GM23248 (cell line): ENCODE data around the gene AQP7. TPM values are rescaled to one million over a fixed set of nuclear protein-coding genes. Genes with fewer than 3 reads are reported as not detected.

ENCODE experiments used
- DNase-seq: peaks from one replicate; pipeline ENCODE4 v3.0.0-alpha.2; 2015
- H2AFZ ChIP-seq: fragments of 200-600 bp; sonication (generic); 2 replicates; pipeline ENCODE4 v1.6.1; 2016; ENCODE audit warnings: antibody characterized with exemption
- H3F3A ChIP-seq: fragments of 200-600 bp; sonication (generic); 2 replicates; pipeline ENCODE4 v1.6.1; 2016; ENCODE audit warnings: mild to moderate bottlenecking, antibody characterized with exemption, mixed run types; ENCODE audit not compliant: insufficient read depth
- H3K27ac ChIP-seq: fragments of 200-600 bp; sonication (generic); 2 replicates; pipeline ENCODE4 v1.5.1; 2016; ENCODE audit warnings: mild to moderate bottlenecking
- H3K27me3 ChIP-seq: fragments of 200-600 bp; sonication (generic); replicated peaks from 2 replicates; pipeline ENCODE4 v1.6.1; 2016; ENCODE audit warnings: mild to moderate bottlenecking; ENCODE audit not compliant: insufficient read depth
- H3K36me3 ChIP-seq: fragments of 200-600 bp; sonication (generic); 2 replicates; pipeline ENCODE4 v1.6.1; 2016; ENCODE audit warnings: low read depth, mild to moderate bottlenecking
- H3K4me1 ChIP-seq: fragments of 200-600 bp; sonication (generic); 2 replicates; pipeline ENCODE4 v1.6.1; 2016; ENCODE audit warnings: mild to moderate bottlenecking; ENCODE audit not compliant: insufficient read depth
- H3K4me2 ChIP-seq: fragments of 200-600 bp; sonication (generic); one replicate; pipeline ENCODE4 v1.6.1; 2016; ENCODE audit warnings: mild to moderate bottlenecking; ENCODE audit not compliant: unreplicated experiment
- H3K4me3 ChIP-seq: fragments of 200-600 bp; sonication (generic); 2 replicates; pipeline ENCODE4 v1.5.1; 2016; ENCODE audit warnings: mild to moderate bottlenecking
- H3K79me2 ChIP-seq: fragments of 200-600 bp; sonication (generic); 2 replicates; pipeline ENCODE4 v1.6.1; 2016; ENCODE audit warnings: mild to moderate bottlenecking; ENCODE audit not compliant: insufficient read depth
- H3K9ac ChIP-seq: fragments of 200-600 bp; sonication (generic); 2 replicates; pipeline ENCODE4 v1.6.1; 2016; ENCODE audit warnings: mild to moderate bottlenecking
- H3K9me2 ChIP-seq: fragments of 200-600 bp; sonication (generic); 2 replicates; pipeline ENCODE4 v1.6.1; 2016; ENCODE audit warnings: mixed run types, mild to moderate bottlenecking, moderate library complexity; ENCODE audit not compliant: insufficient read depth
- H3K9me3 ChIP-seq: fragments of 200-600 bp; sonication (generic); one replicate; pipeline ENCODE4 v1.6.1; 2017; ENCODE audit warnings: low read depth
- H4K20me1 ChIP-seq: fragments of 200-600 bp; sonication (generic); 2 replicates; pipeline ENCODE4 v1.6.0; 2016; ENCODE audit not compliant: insufficient read depth
- EZH2 ChIP-seq: fragments of 200-600 bp; sonication (generic); IDR thresholded peaks from 2 replicates; pipeline ENCODE4 v1.6.1; 2018; ENCODE audit warnings: antibody characterized with exemption, mild to moderate bottlenecking; ENCODE audit not compliant: insufficient read depth, poor library complexity, severe bottlenecking
- EZH2phosphoT487 ChIP-seq: fragments of 200-600 bp; sonication (generic); IDR thresholded peaks from 2 replicates; pipeline ENCODE4 v1.6.1; 2018; ENCODE audit warnings: antibody characterized with exemption, moderate library complexity, mild to moderate bottlenecking, low read depth; ENCODE audit not compliant: insufficient read depth
- WGBS, 2 experiments: methylation state at CpG; one replicate each; pipeline ENCODE4 v1.1.6; 2015 to 2017; ENCODE audit warnings: low lambda C conversion rate in 2 of 2, low coverage in 1 of 2; ENCODE audit errors: missing lambda C conversion rate in 2 of 2; 5-methylcytosine and 5-hydroxymethylcytosine counted together
- in situ Hi-C: fragments of 300-500 bp; cut with MboI; formaldehyde crosslinking; loops from 2 replicates; pipeline ENCODE4 v1.15.0; 2020
- polyA plus RNA-seq: library from polyadenylated mRNA; unstranded; fragments of >200 nt; fragmentation: Nextera tagmentation; extraction: Ambion mirVana; gene quantifications from 2 replicates; pipeline ENCODE4 v1.2.1, GENCODE V29; 2016
- total RNA-seq: library from RNA; depleted of rRNA; stranded (reverse); fragments of >200 nt; shearing (Covaris generic); gene quantifications from 2 replicates; pipeline ENCODE4 v1.2.3, GENCODE V29; 2014

Gene AQP7
- total and polyA plus RNA-seq, 2 experiments from 2014 or later, result not detected

DNA sequence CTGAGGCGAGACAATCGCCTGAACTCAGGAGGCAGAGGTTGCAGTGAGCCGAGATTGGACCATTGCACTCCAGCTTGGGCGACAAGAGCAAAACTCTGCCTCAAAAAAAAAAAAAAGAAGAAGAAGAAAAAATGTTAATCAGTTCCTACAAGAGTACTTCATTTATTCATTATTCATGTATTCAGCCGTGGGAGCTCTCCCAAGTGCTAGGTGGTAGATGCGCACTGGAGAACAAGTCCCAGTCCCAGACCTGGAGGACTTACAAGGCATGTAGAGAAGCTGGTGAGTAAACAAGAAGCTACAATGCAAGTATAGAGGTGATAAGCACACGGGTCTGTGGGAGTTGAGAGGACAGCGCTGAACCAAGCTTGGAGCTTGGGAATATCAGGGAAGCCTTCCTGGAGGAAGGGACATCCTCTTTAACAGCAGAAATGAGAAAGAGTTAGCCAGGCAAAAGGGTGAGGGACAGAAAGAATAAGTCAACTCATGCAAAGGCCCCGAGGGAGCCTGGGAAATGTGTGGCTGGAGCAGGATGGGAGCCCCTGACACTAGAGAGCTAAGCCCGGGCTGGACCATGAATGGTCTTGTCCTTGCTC, 17.4 kb upstream of the AQP7 start:
- H3K4me3 ChIP-seq, result no peak overlapping the region
- no peaks in the 10 kb centered on the region for H4K20me1 ChIP-seq
- H3K79me2 ChIP-seq, result no peaks in the 10 kb centered on the region
- peaks cover under 1% of the 10 kb centered on the region; the same call in 1 of the 2 replicates for H3K4me1 ChIP-seq
- peaks cover under 1% of the 10 kb centered on the region; the same call in 1 of the 2 replicates for H3F3A ChIP-seq
- no peaks in the 10 kb centered on the region for H3K36me3 ChIP-seq
- in situ Hi-C loops, result no loop called here
- DNase-seq, result no peak
- no peak overlapping the region for H3K9ac ChIP-seq
- H3K27me3 ChIP-seq, result no peaks in the 10 kb centered on the region
- no peak overlapping the region for H3K27ac ChIP-seq
- no peak overlapping the region for H3K4me2 ChIP-seq
- H3K9me2 ChIP-seq, result no peaks in the 10 kb centered on the region
- no peak for TF ChIP-seq EZH2
- TF ChIP-seq EZH2phosphoT487, result no peak
- WGBS, 2 experiments, result 64 to 67% methylated on average over 9 to 10 of the region's 10 CpGs
- H2AFZ ChIP-seq, result no peak overlapping the region
- no peaks in the 10 kb centered on the region for H3K9me3 ChIP-seq

DNA sequence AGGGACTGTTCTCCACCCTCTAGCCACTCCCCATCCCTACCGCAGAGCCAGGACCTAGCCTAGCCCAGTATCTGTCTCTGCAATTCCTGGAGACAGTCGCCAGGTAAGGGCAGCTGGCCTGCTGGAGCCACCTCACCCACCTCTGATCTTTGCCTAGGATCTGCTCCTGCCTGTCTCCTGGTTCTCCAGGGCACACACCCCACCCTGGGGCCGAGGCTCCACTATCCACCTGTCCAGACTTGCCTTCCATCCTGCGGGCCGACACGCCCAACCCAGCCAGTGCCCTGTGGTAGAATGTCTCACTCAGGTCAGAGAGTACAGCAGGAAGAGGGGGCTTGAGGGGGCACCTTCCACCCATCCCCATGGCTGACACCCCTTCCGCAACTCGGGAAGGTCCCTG, 15.7 kb upstream of the AQP7 start:
- no peak for TF ChIP-seq EZH2phosphoT487
- no peak for TF ChIP-seq EZH2
- 71 to 77% methylated on average over 8 of the region's 8 CpGs for WGBS, 2 experiments
- H2AFZ ChIP-seq, result no peak overlapping the region
- no peaks in the 10 kb centered on the region for H3K79me2 ChIP-seq
- H3K4me2 ChIP-seq, result no peak overlapping the region
- H3K27me3 ChIP-seq, result no peaks in the 10 kb centered on the region
- no peak for DNase-seq
- H3K9me2 ChIP-seq, result no peaks in the 10 kb centered on the region
- H4K20me1 ChIP-seq, result no peaks in the 10 kb centered on the region
- no peak overlapping the region for H3K27ac ChIP-seq
- no peak overlapping the region for H3K4me3 ChIP-seq
- in situ Hi-C loops, result no loop called here
- no peaks in the 10 kb centered on the region for H3K9me3 ChIP-seq
- H3K4me1 ChIP-seq, result no peaks in the 10 kb centered on the region
- H3F3A ChIP-seq, result no peaks in the 10 kb centered on the region
- H3K36me3 ChIP-seq, result no peaks in the 10 kb centered on the region
- H3K9ac ChIP-seq, result no peak overlapping the region

DNA sequence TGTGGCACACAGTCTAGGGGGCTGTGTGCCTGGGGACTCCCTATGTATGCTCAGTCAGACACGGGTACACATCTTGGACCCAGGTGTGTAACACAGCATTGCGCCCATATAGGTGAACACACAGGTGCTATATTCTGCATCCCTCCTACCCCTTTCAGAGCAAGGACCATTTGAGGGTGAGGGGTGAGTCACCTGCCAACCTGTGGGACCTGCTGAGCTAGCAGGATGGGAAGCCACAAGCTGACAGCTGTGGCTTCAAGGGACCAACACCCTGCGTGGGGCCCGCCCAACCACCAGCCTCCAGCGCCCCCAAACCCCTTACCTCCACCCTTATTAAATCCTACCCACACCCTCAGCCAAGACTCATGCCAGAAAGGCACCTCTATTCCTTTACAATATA, 14.6 kb upstream of the AQP7 start:
- no peak overlapping the region for H3K4me3 ChIP-seq
- H3K27me3 ChIP-seq, result no peaks in the 10 kb centered on the region
- H3K36me3 ChIP-seq, result no peaks in the 10 kb centered on the region
- no peak overlapping the region for H3K9ac ChIP-seq
- no peak overlapping the region for H3K4me2 ChIP-seq
- TF ChIP-seq EZH2 (no peak), EZH2phosphoT487 (no peak)
- no peaks in the 10 kb centered on the region for H3K9me3 ChIP-seq
- in situ Hi-C loops, result no loop called here
- no peak overlapping the region for H3K27ac ChIP-seq
- no peaks in the 10 kb centered on the region for H3K79me2 ChIP-seq
- no peaks in the 10 kb centered on the region for H3F3A ChIP-seq
- WGBS, 2 experiments, result 39 to 50% methylated on average over 5 of the region's 5 CpGs
- no peak overlapping the region for H2AFZ ChIP-seq
- no peaks in the 10 kb centered on the region for H3K9me2 ChIP-seq
- DNase-seq, result no peak
- no peaks in the 10 kb centered on the region for H3K4me1 ChIP-seq
- no peaks in the 10 kb centered on the region for H4K20me1 ChIP-seq

DNA sequence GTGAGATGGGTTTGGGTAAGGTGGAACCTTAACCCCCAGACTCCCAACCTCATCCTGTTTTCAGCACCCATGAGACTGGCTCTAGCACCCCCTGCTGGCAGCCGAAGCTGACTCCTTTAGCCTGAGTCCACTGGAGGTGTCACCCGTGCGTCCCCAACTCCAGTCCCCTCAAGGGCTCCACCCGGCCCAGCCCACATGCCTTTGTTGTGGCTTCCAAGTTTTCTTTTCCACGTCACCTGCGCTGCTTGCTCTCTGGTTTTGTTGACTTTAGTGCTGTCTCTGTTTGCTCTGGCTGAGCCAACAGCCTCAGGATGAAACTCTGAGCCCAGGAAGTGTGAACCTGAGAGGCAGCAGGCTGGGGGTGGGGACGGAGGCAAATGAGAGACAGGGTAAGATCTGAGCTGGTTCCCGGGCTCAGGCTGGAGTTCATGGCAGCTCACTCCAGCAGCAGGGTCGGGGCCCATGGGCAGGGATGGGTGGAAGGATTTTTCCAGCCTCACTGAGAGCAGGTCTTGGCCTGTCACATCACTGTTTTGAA, 13.2 kb upstream of the AQP7 start:
- in situ Hi-C loops, result no loop called here
- no peak overlapping the region for H2AFZ ChIP-seq
- no peaks in the 10 kb centered on the region for H4K20me1 ChIP-seq

More for the DNA sequence above, 13.2 kb upstream of the AQP7 start:
- Histone ChIP-seq H3K27ac (no peak overlapping the region), H3K4me1 (no peaks in the 10 kb centered on the region), H3K4me3 (no peak overlapping the region), H3K9ac (no peak overlapping the region), H3K4me2 (no peak overlapping the region), H3K27me3 (no peaks in the 10 kb centered on the region), H3K36me3 (no peaks in the 10 kb centered on the region), H3K9me3 (no peaks in the 10 kb centered on the region), H3F3A (no peaks in the 10 kb centered on the region), H3K79me2 (no peaks in the 10 kb centered on the region), H3K9me2 (no peaks in the 10 kb centered on the region)
- WGBS, 2 experiments, result 29 to 44% methylated on average over 9 of the region's 9 CpGs
- peak; percentile 58 for DNase-seq
- no peak for TF ChIP-seq EZH2
- no peak for TF ChIP-seq EZH2phosphoT487
